ENCODE measurements around the gene WNT9A.

Gene WNT9A

DNA sequence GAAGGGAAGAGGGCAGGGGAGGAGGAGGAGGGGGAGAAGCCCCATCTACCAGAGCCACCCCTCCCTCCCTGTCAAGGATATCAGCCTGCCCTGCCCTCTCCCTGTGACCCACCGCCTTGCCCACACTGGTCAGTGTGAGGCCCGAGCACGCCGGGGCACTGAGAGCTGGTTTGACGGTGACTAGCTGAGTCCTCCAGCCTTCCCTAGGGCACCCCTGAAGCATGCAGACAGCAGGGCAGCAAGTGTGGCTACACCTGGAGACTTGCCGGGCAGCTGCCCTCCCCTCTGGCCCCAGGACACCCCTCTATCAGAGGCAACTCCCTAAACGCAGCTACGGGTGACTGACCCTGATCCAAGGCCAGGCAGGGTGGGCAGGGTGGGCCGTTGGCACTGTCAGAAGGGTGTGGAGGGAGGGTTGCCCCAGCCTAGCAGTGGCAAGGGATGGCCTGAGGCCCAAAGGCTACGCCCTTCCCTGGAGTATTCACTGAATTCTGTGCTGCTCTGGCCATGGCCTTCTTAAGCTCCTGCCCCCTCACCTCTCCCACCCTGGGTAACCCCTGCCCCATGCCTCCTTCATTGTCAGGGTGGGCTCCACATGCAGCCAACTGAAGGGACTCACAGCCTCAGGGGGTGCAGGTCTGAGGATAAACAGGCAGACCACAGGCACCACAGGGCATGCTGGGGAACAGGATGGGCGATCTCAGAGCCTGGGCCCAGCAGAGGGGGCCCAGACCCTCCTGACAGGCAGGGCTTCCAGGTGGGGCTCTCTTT, 19.6 kb downstream of the WNT9A start:
- no peak overlapping the region for H3K4me3 ChIP-seq (ENCODE audit: low read depth, low read length)
- in situ Hi-C loops (cut with HindIII; ENCODE audit: low sequenced_read_pairs), result no loop called here
- no peak for TF ChIP-seq CTCF (IDR thresholded peaks at IDR 0.05; ENCODE audit: low read depth, low read length)
- no peak for DNase-seq (ENCODE audit: low read depth, low spot score)

GRCh38 chr1:227926896-227927885, 20.5 kb downstream of the WNT9A start:
- DNase-seq (ENCODE audit: low read depth, low spot score), result no peak
- in situ Hi-C loops (cut with HindIII; ENCODE audit: low sequenced_read_pairs), result no loop called here

DNA sequence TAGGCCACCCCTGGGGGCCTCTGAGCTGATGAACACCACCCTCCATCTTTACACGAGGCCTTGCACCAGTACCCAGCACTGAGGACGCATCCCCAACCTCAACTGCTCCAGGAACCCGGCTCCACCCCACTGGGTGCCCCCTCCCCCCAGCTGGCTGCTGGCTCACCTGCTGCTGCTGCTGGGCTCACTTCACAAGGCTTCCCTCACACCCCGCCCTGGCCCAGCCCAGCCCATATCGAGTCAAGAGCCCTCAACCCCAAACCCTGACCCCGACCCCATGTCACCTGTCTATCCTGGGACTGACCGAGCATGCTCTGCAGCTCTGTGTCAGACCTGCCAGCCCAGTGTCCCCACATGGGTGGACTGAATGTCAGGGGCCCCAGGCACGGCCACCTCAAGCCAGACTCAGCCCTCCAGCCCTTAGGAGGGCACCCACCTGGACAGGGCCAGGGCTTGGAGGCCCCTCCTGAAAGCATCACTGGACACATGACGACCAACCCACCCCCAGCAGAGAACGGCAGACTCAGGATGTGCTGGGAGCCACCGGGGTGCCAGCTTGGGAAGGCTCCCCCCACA, 21.4 kb downstream of the WNT9A start:
- in situ Hi-C loops (cut with HindIII; ENCODE audit: low sequenced_read_pairs), result no loop called here

More at GRCh38 chr1:227926896-227927885, 20.5 kb downstream of the WNT9A start:
- TF ChIP-seq CTCF (IDR thresholded peaks at IDR 0.05; ENCODE audit: low read depth, low read length), result no peak
- no peak overlapping the region for H3K4me3 ChIP-seq (ENCODE audit: low read depth, low read length)

DNA sequence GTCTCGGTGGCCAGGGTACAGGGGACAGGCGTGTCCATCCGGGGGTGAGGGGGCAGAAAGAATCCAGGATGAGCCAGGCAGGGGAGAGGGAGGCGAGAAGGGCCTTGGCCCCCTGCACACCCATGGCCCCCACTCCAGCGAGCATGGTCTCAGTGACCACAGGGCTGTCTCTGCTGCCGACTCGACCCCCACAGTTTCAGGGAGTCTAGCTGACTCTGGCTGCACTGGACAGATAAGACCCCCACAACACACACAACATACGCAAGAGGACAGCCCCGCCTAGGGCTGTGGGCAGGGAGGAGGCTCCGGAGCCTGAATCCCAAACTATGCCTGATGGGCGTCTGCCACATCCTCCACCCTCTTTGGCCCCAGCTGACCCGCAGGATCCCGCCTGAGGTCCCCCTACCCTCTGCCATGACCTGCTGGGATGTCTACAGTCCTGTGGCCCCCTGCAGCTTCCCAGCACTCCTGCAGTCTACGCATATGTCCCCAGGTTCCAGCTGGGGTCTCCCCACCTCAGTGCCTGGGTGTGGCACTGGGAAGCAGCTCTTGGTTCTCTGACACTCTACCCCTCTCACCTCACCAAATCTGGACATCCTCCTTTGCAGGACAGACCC, 22.0 kb downstream of the WNT9A start:
- no peak for DNase-seq (ENCODE audit: low read depth, low spot score)
- no peak for TF ChIP-seq CTCF (IDR thresholded peaks at IDR 0.05; ENCODE audit: low read depth, low read length)
- H3K4me3 ChIP-seq (ENCODE audit: low read depth, low read length), result no peak overlapping the region
- in situ Hi-C loops (cut with HindIII; ENCODE audit: low sequenced_read_pairs), result no loop called here

More for the DNA sequence above, 21.4 kb downstream of the WNT9A start:
- no peak overlapping the region for H3K4me3 ChIP-seq (ENCODE audit: low read depth, low read length)
- TF ChIP-seq CTCF (IDR thresholded peaks at IDR 0.05; ENCODE audit: low read depth, low read length), result no peak
- DNase-seq (ENCODE audit: low read depth, low spot score), result no peak

DNA sequence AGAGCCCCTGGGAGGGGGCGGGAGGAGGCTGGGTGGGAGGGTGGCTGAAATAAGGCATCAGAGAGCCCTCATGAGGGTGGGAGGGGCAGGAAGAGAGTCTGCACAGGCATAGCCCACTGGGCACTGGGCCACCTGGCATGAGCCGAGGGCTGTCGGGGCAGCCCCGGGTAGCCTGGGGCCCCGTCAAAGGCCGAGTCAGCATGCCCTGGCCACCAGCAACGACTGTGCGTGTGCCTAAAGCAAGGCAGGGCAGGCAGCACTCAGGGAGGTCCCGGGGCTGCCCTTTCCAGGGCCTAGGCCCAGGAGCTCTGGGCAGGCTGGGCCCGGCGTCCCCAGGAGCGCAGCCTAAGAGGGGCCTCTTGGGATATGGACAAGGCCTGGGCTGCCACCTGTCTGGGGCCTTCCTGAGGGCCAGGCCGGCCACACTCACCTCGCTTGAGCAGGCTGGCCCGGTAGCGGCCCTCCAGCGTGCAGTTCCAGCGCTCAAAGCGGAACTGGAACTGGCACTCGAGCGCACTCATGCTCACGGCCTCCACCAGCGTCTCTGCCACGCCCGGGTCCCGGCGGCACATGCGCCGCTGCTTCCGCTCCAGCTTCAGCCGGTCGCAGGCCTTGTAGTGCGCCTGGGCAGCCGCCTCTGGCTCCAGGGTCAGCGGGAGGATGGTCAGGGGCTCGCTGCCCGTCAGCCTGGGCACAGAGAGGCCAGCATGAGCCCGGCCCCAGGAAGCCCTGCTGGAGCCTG, 22.7 kb downstream of the WNT9A start:
- no peak for DNase-seq (ENCODE audit: low read depth, low spot score)
- no peak overlapping the region for H3K4me3 ChIP-seq (ENCODE audit: low read depth, low read length)
- in situ Hi-C loops (cut with HindIII; ENCODE audit: low sequenced_read_pairs), result no loop called here
- TF ChIP-seq CTCF (IDR thresholded peaks at IDR 0.05; ENCODE audit: low read depth, low read length), result no peak

Measured in astrocyte of the spinal cord (primary cell).